HepG2 (cell line): ENCODE data around the gene C16orf54. TPM values are rescaled to one million over a fixed set of nuclear protein-coding genes. Genes with fewer than 3 reads are reported as not detected.

ENCODE experiments used
- ATAC-seq: fragments of 200-7000 bp; cut with Tn5 transposase; 3 replicates; pipeline ENCODE4 v1.9.1; 2020; ENCODE audit warnings: mild to moderate bottlenecking, moderate library complexity
- BruUV-seq: library from RNA; stranded (reverse); fragments of 400-500 nt; replicated peaks from 2 replicates; lab custom pipeline; 2021; lab: Mats Ljungman, UMichigan
- CTCF ChIA-PET: fragments of 300-600 bp; formaldehyde crosslinking; extraction: SDS; loops from one replicate; lab custom pipeline; 2021; ENCODE audit warnings: low total read pairs, inconsistent platforms, low intra/inter-chr PET ratio; lab: Yijun Ruan, JAX
- POLR2A ChIA-PET: fragments of 350-600 bp; sonication (Branson Sonifier 250); formaldehyde crosslinking; loops from one replicate; lab custom pipeline; 2020; ENCODE audit warnings: antibody characterized with exemption, inconsistent platforms; lab: Yijun Ruan, JAX
- DNase-seq: peaks from one replicate; pipeline ENCODE4 v3.0.0-alpha.2; 2015; ENCODE audit warnings: low spot score
- FAIRE-seq: peaks from 3 replicates; lab custom pipeline; 2011; peaks lifted over from hg19 to GRCh38; lab: Jason Lieb, UNC
- H2AFZ ChIP-seq: one replicate; pipeline ENCODE4 v1.6.1; 2011; ENCODE audit warnings: low read length, inconsistent platforms
- H3K27ac ChIP-seq: fragments of 300-600 bp; 3 replicates; pipeline ENCODE4 v1.8.0; 2011; ENCODE audit warnings: mixed run types, mild to moderate bottlenecking, mixed read lengths, low read length, inconsistent platforms; ENCODE audit not compliant: insufficient read depth; ENCODE audit errors: extremely low read length
- H3K27me3 ChIP-seq, 2 experiments: fragments of 200-600 bp in 1 of 2; 2 replicates in 1 of 2; 3 replicates in 1 of 2; pipeline versions ENCODE4 v1.6.0 to v1.8.0; 2011; ENCODE audit warnings: low read length in 2 of 2, mild to moderate bottlenecking in 2 of 2, moderate library complexity in 2 of 2, inconsistent platforms in 1 of 2; ENCODE audit not compliant: insufficient read depth in 2 of 2, control insufficient read depth in 1 of 2
- H3K36me3 ChIP-seq, 2 experiments: fragments of 200-600 bp in 1 of 2; replicated peaks in 1 of 2; 2 replicates in 1 of 2; 3 replicates in 1 of 2; pipeline versions ENCODE4 v1.5.1 to v1.8.0; 2011; ENCODE audit warnings: low read length in 2 of 2, inconsistent platforms in 1 of 2; ENCODE audit not compliant: insufficient read depth in 2 of 2, control insufficient read depth in 1 of 2
- H3K4me1 ChIP-seq: 2 replicates; pipeline ENCODE4 v1.5.1; 2012; ENCODE audit warnings: low read length, inconsistent platforms; ENCODE audit not compliant: insufficient read depth
- H3K4me2 ChIP-seq: 2 replicates; pipeline ENCODE4 v1.6.0; 2011; ENCODE audit warnings: low read depth, low read length, inconsistent platforms
- H3K4me3 ChIP-seq, 3 experiments: fragments of 200-600 bp in 1 of 3; sonication (generic), shearing (Covaris generic) in 1 of 3; replicated peaks in 1 of 3; 2 replicates each; pipeline ENCODE4 v1.5.1; 2011 to 2016; ENCODE audit warnings: low read length in 3 of 3, inconsistent platforms in 2 of 3, low read depth in 2 of 3, mild to moderate bottlenecking in 2 of 3, control low read depth in 1 of 3, mixed read lengths in 1 of 3; ENCODE audit not compliant: insufficient read depth in 1 of 3
- H3K79me2 ChIP-seq: one replicate; pipeline ENCODE4 v1.6.1; 2011; ENCODE audit warnings: low read length, inconsistent platforms; ENCODE audit not compliant: insufficient read depth
- H3K9ac ChIP-seq: 2 replicates; pipeline ENCODE4 v1.6.0; 2011; ENCODE audit warnings: mild to moderate bottlenecking, low read depth, low read length, inconsistent platforms; ENCODE audit not compliant: insufficient read depth
- H3K9me3 ChIP-seq: 2 replicates; pipeline ENCODE4 v1.5.1; 2012; ENCODE audit warnings: mild to moderate bottlenecking, low read length
- H4K20me1 ChIP-seq: 2 replicates; pipeline ENCODE4 v1.6.0; 2011; ENCODE audit warnings: inconsistent platforms, mild to moderate bottlenecking, low read length, moderate library complexity; ENCODE audit not compliant: insufficient read depth
- CREB1 ChIP-seq, 2 experiments: fragments of 450-650 bp in 1 of 2; IDR thresholded peaks; 2 replicates each; pipeline ENCODE4 v1.6.1; 2016 to 2017; ENCODE audit warnings: control low read depth in 1 of 2, mild to moderate bottlenecking in 1 of 2, missing compliant biosample characterization in 1 of 2, missing genetic modification characterization in 1 of 2
- FOXO4 ChIP-seq: sonication (generic); formaldehyde crosslinking; conservative IDR thresholded peaks from 2 replicates; pipeline ENCODE4 v1.8.1; 2023; ENCODE audit warnings: missing genetic modification reagents
- GFI1 ChIP-seq: sonication (generic); formaldehyde crosslinking; IDR thresholded peaks from 2 replicates; pipeline ENCODE4 v1.5.0; 2020; ENCODE audit warnings: missing genetic modification reagents, mild to moderate bottlenecking, borderline replicate concordance
- KAT8 ChIP-seq: IDR thresholded peaks from 2 replicates; pipeline ENCODE4 v1.6.1; 2016; ENCODE audit warnings: missing genetic modification reagents, missing compliant biosample characterization
- KLF15 ChIP-seq: sonication (generic); formaldehyde crosslinking; IDR thresholded peaks from 2 replicates; pipeline ENCODE4 v1.8.1; 2023; ENCODE audit warnings: borderline replicate concordance, mild to moderate bottlenecking, inconsistent platforms, missing genetic modification reagents, mixed read lengths
- SOX6 ChIP-seq, 2 experiments: fragments of 450-650 bp in 1 of 2; sonication (generic) in 1 of 2; formaldehyde crosslinking in 1 of 2; IDR thresholded peaks; 2 replicates each; pipeline versions ENCODE4 v1.4.0 to v1.6.1; 2017 to 2020; ENCODE audit warnings: antibody characterized with exemption in 1 of 2, mild to moderate bottlenecking in 1 of 2, missing genetic modification reagents in 1 of 2
- SUZ12 ChIP-seq: fragments of 150-350 bp; IDR thresholded peaks from 2 replicates; pipeline ENCODE4 v1.6.1; 2014; ENCODE audit warnings: low read depth, low read length
- TRIM24 ChIP-seq: sonication (generic); formaldehyde crosslinking; IDR thresholded peaks from 2 replicates; pipeline ENCODE4 v1.8.0; 2022; ENCODE audit warnings: mild to moderate bottlenecking, missing genetic modification reagents
- ZFP36 ChIP-seq: fragments of 150-350 bp; IDR thresholded peaks from 2 replicates; pipeline ENCODE4 v1.6.1; 2018; ENCODE audit warnings: borderline replicate concordance, low read length, low read depth; ENCODE audit not compliant: partially characterized antibody
- ZFP91 ChIP-seq: sonication (generic); formaldehyde crosslinking; IDR thresholded peaks from 2 replicates; pipeline ENCODE4 v1.9.0; 2022; ENCODE audit warnings: missing genetic modification reagents, mild to moderate bottlenecking, borderline replicate concordance
- ZNF496 ChIP-seq: sonication (generic); formaldehyde crosslinking; IDR thresholded peaks from 2 replicates; pipeline ENCODE4 v1.8.1; 2023; ENCODE audit warnings: mild to moderate bottlenecking, moderate library complexity, missing genetic modification reagents; ENCODE audit not compliant: insufficient replicate concordance
- ZNF781 ChIP-seq: sonication (generic); formaldehyde crosslinking; IDR thresholded peaks from 2 replicates; pipeline ENCODE4 v1.5.1; 2020; ENCODE audit warnings: borderline replicate concordance, mild to moderate bottlenecking, missing genetic modification reagents; ENCODE audit errors: not compliant biosample characterization
- ZNF788 ChIP-seq: sonication (generic); formaldehyde crosslinking; IDR thresholded peaks from 2 replicates; pipeline ENCODE4 v1.5.0; 2020; ENCODE audit warnings: mild to moderate bottlenecking, missing genetic modification reagents, borderline replicate concordance
- WGBS: methylation state at CpG from one replicate; pipeline ENCODE4 v1.1.6; 2017; ENCODE audit warnings: low lambda C conversion rate; 5-methylcytosine and 5-hydroxymethylcytosine counted together
- in situ Hi-C: cut with HindIII; loops from 2 replicates; pipeline ENCODE4 v1.10.0; 2017; ENCODE audit warnings: low pct_unique_long_range_greater_than_20kb; ENCODE audit not compliant: extremely low pct_ligation_motif_present
- intact Hi-C: fragments of 100-400 bp; cut with micrococcal nuclease; formaldehyde crosslinking; loops from one replicate; pipeline ENCODE4 v1.10.0; 2022; ENCODE audit not compliant: unreplicated experiment
- polyA plus RNA-seq, 8 experiments: library from polyadenylated mRNA; depleted of rRNA in 3 of 8; stranded (reverse) in 7 of 8; unstranded in 1 of 8; fragments of >200 nt; fragmentation: Illumina TruSeq in 4 of 8; extraction: Trizol in 4 of 8; gene quantifications; 2 replicates each; pipeline versions ENCODE4 v1.2.1 to v1.2.3, GENCODE V29; 2011 to 2016; ENCODE audit warnings: low read depth in 4 of 8, missing spikeins in 1 of 8, mixed read lengths in 1 of 8; ENCODE audit not compliant: insufficient read depth in 1 of 8
- total RNA-seq, 5 experiments: library from RNA; depleted of rRNA; stranded (reverse); fragments of >200 nt; fragmentation: Illumina TruSeq; extraction: Trizol; gene quantifications; 2 replicates each; pipeline ENCODE4 v1.2.3, GENCODE V29; 2016; ENCODE audit warnings: low read depth in 1 of 5
- TF ChIP-seq, protein P1 (sequence below): sonication (generic); formaldehyde crosslinking; IDR thresholded peaks from 2 replicates; pipeline ENCODE4 v1.9.0; 2021; ENCODE audit warnings: missing genetic modification reagents, borderline replicate concordance
- TF ChIP-seq, protein P2 (sequence below): sonication (generic); formaldehyde crosslinking; IDR thresholded peaks from 2 replicates; pipeline ENCODE4 v1.4.0; 2020; ENCODE audit warnings: mild to moderate bottlenecking, missing genetic modification reagents

Gene C16orf54
- total and polyA plus RNA-seq, 2 of the 13 experiments (the other 11 are each of a cell fraction or from before 2014, with no cell fraction given) = not detected

DNA sequence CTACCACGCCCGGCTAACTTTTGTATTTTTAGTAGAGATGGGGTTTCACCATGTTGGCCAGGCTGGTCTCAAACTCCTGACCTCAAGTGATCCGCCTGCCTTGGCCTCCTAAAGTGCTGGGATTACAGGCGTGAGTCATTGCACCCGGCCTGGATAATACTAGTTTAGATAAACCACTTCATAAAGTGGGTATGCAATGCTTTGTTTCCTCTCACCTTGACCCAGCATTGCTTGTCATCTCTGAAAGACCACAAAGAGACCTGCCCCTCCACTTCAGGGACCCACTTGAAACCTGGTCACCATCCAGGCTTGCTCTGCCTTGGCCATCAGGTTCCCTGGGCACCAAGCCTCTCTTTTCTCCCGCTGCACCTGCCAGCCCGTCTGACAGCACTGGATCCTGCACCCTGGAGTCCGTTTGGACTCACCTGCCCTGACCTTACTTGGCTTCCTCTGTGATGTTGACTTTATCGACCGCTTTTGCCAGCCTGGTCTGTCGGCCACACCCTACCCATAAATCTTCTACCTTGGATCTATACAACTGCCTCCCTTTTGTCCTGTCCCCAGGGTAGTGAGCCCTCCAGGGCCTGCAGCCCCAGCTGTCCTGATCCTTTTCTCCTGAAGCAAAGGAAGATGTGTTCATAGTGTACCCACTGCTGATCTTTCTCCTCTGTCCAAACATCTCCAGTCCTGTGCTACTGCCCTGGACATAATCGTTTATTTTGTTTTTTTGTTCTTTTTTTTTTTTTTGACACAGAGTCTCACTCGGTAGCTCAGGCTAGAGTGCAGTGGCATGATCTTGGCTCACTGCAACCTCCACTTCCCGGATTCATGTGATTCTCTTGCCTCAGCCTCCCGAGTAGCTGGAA is 19.6 kb upstream of the C16orf54 start (continued):
- TF ChIP-seq ZFP36 (no peak), TRIM24 (no peak), ZNF496 (CRISPR knock-in tag) (no peak), SUZ12 (no peak), GFI1 (CRISPR knock-in tag) (peak; percentile 90), KAT8 (peak; percentile 87)
- TF ChIP-seq, protein P1, sequence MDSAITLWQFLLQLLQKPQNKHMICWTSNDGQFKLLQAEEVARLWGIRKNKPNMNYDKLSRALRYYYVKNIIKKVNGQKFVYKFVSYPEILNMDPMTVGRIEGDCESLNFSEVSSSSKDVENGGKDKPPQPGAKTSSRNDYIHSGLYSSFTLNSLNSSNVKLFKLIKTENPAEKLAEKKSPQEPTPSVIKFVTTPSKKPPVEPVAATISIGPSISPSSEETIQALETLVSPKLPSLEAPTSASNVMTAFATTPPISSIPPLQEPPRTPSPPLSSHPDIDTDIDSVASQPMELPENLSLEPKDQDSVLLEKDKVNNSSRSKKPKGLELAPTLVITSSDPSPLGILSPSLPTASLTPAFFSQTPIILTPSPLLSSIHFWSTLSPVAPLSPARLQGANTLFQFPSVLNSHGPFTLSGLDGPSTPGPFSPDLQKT = no peak
- TF ChIP-seq, protein P2, sequence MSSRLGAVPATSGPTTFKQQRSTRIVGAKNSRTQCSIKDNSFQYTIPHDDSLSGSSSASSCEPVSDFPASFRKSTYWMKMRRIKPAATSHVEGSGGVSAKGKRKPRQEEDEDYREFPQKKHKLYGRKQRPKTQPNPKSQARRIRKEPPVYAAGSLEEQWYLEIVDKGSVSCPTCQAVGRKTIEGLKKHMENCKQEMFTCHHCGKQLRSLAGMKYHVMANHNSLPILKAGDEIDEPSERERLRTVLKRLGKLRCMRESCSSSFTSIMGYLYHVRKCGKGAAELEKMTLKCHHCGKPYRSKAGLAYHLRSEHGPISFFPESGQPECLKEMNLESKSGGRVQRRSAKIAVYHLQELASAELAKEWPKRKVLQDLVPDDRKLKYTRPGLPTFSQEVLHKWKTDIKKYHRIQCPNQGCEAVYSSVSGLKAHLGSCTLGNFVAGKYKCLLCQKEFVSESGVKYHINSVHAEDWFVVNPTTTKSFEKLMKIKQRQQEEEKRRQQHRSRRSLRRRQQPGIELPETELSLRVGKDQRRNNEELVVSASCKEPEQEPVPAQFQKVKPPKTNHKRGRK (CRISPR knock-in tag) = 0 out of 2 replicates have a peak, but pooled peaks have one; percentile 51
- TF ChIP-seq, all 625 proteins: peak for 339

GRCh38 chr16:29763326-29763725 is 17.5 kb upstream of the C16orf54 start:
- no peak overlapping the region for H2AFZ ChIP-seq
- no peak overlapping the region for H3K27ac ChIP-seq
- H4K20me1 ChIP-seq = no peaks in the 10 kb centered on the region
- 94% methylated on average over 6 of the region's 6 CpGs for WGBS
- in situ Hi-C loops (no loop called here), intact Hi-C loops (no loop called here)
- no peak for FAIRE-seq
- no peaks in the 10 kb centered on the region for H3K9me3 ChIP-seq
- ChIA-PET POLR2A (interaction anchor here (0.6 kb wide), 1 partner anchor 9 kb away, joined by 3 read pairs; no protein-coding TSS in a partner anchor), CTCF (no interaction called here)
- H3K79me2 ChIP-seq = no peaks in the 10 kb centered on the region
- H3K27me3 ChIP-seq = no peaks in the 10 kb centered on the region
- no peak for DNase-seq
- H3K4me2 ChIP-seq = no peak overlapping the region
- no TSS peak for BruUV-seq
- H3K36me3 ChIP-seq = no peaks in the 10 kb centered on the region
- H3K4me1 ChIP-seq = peaks cover 96% of the 10 kb centered on the region
- no peak for ATAC-seq
- H3K4me3 ChIP-seq = no peak overlapping the region
- no peak overlapping the region for H3K9ac ChIP-seq
- TF ChIP-seq KLF15 (CRISPR knock-in tag) (no peak), ZNF781 (no peak), CREB1 (IDR thresholded peaks at IDR 0.05) (no peak), CREB1 (CRISPR knock-in tag; IDR thresholded peaks at IDR 0.05) (no peak), FOXO4 (no peak), SOX6 (IDR thresholded peaks at IDR 0.05) (no peak), SOX6 (CRISPR knock-in tag; IDR thresholded peaks at IDR 0.05) (no peak), ZFP91 (CRISPR knock-in tag) (no peak), ZNF788 (CRISPR knock-in tag) (no peak)
